ENCODE measurements around the gene DYNLT3. TPM values are rescaled to one million over a fixed set of nuclear protein-coding genes. Genes with fewer than 3 reads are reported as not detected.

Gene DYNLT3
- total RNA-seq, 3 donors from 2014 or later, result 19.6 to 27.8 (median 20.3) TPM

DNA sequence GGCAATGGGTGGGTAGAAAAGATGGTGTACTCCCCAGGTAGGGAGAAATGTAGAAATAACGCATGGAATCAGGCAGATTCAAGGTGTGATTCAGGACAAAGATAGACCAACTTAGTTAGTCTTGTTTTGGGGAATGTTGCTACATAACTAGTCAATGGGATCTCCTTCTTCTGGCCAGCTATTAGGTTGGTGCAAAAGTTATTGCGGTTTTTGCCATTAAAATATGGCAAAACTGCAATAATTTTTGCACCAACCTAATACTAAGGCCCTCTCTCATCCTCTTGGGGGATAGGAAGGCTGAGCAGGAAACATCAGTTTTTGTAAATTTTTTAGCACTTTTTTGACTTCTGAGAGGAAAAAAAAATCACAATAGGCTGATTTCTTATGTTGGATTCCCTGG is 44.3 kb downstream of the DYNLT3 start:
- no peaks in the 10 kb centered on the region for H3K9me3 ChIP-seq
- no peak for ATAC-seq

DNA sequence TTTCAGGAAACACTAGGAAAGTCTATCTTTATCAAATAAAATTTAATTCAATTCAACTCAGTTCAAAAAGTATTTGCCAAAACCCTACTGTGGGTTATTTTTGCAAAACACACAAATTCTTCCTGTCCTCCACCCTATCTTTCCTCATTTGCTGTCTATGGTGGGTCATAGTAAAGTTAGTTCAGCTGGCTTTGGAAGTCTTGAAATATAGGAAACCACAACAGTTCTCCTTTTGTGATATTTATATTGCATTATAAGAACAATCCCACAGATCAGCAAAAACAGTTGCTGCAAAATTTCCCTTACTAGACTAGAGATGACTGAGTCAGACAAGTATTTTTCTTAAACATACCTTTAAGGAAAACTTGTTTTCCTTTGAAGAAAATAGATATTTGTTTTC is 45.3 kb downstream of the DYNLT3 start:
- Histone ChIP-seq H3K9me3 (no peaks in the 10 kb centered on the region), H3K4me1 (ENCODE audit: low read depth) (no peaks in the 10 kb centered on the region), H3K4me3 (no peak overlapping the region), H3K36me3 (ENCODE audit: low read depth) (no peaks in the 10 kb centered on the region)
- intact Hi-C loops (cut with DNase I, micrococcal nuclease), result no loop called here
- ATAC-seq (no peak), DNase-seq (no peak)
- TF ChIP-seq, protein P1, sequence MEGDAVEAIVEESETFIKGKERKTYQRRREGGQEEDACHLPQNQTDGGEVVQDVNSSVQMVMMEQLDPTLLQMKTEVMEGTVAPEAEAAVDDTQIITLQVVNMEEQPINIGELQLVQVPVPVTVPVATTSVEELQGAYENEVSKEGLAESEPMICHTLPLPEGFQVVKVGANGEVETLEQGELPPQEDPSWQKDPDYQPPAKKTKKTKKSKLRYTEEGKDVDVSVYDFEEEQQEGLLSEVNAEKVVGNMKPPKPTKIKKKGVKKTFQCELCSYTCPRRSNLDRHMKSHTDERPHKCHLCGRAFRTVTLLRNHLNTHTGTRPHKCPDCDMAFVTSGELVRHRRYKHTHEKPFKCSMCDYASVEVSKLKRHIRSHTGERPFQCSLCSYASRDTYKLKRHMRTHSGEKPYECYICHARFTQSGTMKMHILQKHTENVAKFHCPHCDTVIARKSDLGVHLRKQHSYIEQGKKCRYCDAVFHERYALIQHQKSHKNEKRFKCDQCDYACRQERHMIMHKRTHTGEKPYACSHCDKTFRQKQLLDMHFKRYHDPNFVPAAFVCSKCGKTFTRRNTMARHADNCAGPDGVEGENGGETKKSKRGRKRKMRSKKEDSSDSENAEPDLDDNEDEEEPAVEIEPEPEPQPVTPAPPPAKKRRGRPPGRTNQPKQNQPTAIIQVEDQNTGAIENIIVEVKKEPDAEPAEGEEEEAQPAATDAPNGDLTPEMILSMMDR (IDR thresholded peaks at IDR 0.05), result no peak

More for the DNA sequence above, 44.3 kb downstream of the DYNLT3 start:
- TF ChIP-seq, protein P1 (IDR thresholded peaks at IDR 0.05), result no peak
- intact Hi-C loops (cut with DNase I, micrococcal nuclease), result no loop called here
- H3K36me3 ChIP-seq (ENCODE audit: low read depth), result no peaks in the 10 kb centered on the region
- H3K4me3 ChIP-seq, result no peak overlapping the region
- H3K4me1 ChIP-seq (ENCODE audit: low read depth), result no peaks in the 10 kb centered on the region
- no peak for DNase-seq

- Histone ChIP-seq H3K36me3 (ENCODE audit: low read depth) (no peaks in the 10 kb centered on the region), H3K9me3 (no peaks in the 10 kb centered on the region), H3K4me1 (ENCODE audit: low read depth) (no peaks in the 10 kb centered on the region), H3K4me3 (no peak overlapping the region)
- DNase-seq (no peak), ATAC-seq (no peak)
- intact Hi-C loops (cut with DNase I, micrococcal nuclease), result no loop called here
- TF ChIP-seq, protein P1 (IDR thresholded peaks at IDR 0.05), result no peak
Measured at GRCh38 chrX:37800717-37801116, 46.7 kb downstream of the DYNLT3 start.

DNA sequence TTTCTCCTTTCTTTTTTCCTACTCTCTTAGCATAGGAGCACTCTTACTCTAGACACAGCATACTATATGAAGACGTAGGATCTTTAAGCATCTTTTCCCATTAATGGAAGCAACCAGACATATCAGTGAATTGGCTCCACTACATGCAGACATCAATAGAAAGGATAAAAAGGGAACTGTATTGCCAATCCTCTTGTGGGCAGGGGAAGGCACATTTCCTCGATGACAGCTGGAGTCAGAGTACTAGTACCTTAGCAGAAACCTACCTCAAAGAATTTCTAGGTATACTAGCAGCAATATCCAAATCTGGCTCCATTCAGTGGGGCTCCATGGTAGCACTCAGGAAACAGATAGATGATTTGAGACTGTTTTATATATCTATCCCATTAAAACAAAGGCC is 47.4 kb downstream of the DYNLT3 start:
- ATAC-seq (no peak), DNase-seq (no peak)
- intact Hi-C loops (cut with DNase I, micrococcal nuclease), result no loop called here
- no peaks in the 10 kb centered on the region for H3K4me1 ChIP-seq (ENCODE audit: low read depth)
- TF ChIP-seq, protein P1 (IDR thresholded peaks at IDR 0.05), result no peak
- H3K4me3 ChIP-seq, result no peak overlapping the region
- no peaks in the 10 kb centered on the region for H3K9me3 ChIP-seq
- H3K36me3 ChIP-seq (ENCODE audit: low read depth), result no peaks in the 10 kb centered on the region

GRCh38 chrX:37796805-37797204 is 50.6 kb downstream of the DYNLT3 start:
- H3K4me3 ChIP-seq, result no peak overlapping the region
- ATAC-seq (peak; percentile 71), DNase-seq (no peak)
- TF ChIP-seq, protein P1 (IDR thresholded peaks at IDR 0.05), result no peak
- H3K36me3 ChIP-seq (ENCODE audit: low read depth), result no peaks in the 10 kb centered on the region
- H3K9me3 ChIP-seq, result no peaks in the 10 kb centered on the region
- intact Hi-C loops (cut with DNase I, micrococcal nuclease), result no loop called here
- no peaks in the 10 kb centered on the region for H3K4me1 ChIP-seq (ENCODE audit: low read depth)

GRCh38 chrX:37796310-37796709 is 51.1 kb downstream of the DYNLT3 start:
- H3K9me3 ChIP-seq, result no peaks in the 10 kb centered on the region
- H3K4me1 ChIP-seq (ENCODE audit: low read depth), result no peaks in the 10 kb centered on the region
- no peak for ATAC-seq
- TF ChIP-seq, protein P1 (IDR thresholded peaks at IDR 0.05), result no peak
- DNase-seq, result no peak
- intact Hi-C loops (cut with DNase I, micrococcal nuclease), result no loop called here
- no peak overlapping the region for H3K4me3 ChIP-seq
- H3K36me3 ChIP-seq (ENCODE audit: low read depth), result no peaks in the 10 kb centered on the region
